HG02798 (cell line): Measurements from ENCODE around the gene IQGAP2.
"Not testable (repeated sequence)": the region's sequence is repeated elsewhere in the genome, so short reads cannot be mapped to it uniquely, and the experiment has no call there.

ENCODE experiments used
- ATAC-seq: cut with Tn5 transposase; IDR thresholded peaks from one replicate; pipeline ENCODE4 v1.9.1; 2021; ENCODE audit warnings: mild to moderate bottlenecking; ENCODE audit not compliant: unreplicated experiment, poor library complexity

The IQGAP2 gene

DNA sequence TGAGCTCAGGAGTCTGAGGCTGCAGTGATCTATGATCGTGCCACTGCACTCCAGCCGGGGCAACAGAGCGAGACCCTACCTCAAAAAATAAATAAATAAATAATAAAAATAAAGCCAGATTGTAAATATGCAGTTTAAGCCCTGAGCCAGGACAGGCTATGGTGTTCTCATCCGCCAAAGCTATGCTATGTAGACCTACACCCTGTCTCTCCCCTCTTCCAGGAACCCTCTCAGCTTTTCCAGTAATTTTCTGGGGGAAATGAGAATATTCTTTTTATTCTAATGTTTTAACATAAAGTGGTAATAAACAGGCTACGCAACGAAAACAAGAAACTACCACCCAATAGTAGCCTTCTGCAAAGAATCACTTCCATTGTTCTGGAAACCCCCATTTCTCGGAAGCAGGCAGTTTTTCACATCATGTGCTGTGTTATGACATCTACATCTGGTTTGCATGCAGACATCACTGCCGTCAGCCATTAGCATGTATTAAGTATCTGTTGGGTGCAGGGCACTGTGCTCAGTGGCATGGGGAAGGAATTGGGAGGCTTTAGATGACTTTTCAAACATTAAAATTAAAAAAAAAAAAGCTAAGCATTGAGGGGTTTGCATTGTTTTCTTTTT lies 274.9 kb downstream of the IQGAP2 start:
- no peak for ATAC-seq

- no peak for ATAC-seq
Measured at GRCh38 chr5:76679231-76679630, 276.1 kb downstream of the IQGAP2 start.

- ATAC-seq, result not testable (repeated sequence)
Measured at GRCh38 chr5:76680826-76681225, 277.7 kb downstream of the IQGAP2 start.

DNA sequence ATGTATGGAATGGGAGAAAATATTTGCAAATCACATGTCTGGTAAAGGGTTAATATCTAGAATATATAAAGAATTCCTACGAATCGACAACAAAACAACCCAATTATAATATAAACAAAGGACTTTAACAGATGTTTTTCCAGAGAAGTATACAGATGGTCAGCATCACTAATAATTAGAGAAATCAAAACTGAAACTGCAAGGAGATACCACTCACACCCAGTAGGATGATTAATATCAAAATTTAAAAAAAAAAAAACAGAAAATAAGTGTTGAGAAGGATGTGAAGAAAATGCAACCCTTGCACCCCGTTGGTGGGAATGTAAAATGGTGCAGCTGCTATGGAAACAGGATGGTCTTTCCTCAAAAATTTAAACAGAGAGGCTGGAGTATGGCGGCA lies 278.2 kb downstream of the IQGAP2 start:
- ATAC-seq, result no peak

DNA sequence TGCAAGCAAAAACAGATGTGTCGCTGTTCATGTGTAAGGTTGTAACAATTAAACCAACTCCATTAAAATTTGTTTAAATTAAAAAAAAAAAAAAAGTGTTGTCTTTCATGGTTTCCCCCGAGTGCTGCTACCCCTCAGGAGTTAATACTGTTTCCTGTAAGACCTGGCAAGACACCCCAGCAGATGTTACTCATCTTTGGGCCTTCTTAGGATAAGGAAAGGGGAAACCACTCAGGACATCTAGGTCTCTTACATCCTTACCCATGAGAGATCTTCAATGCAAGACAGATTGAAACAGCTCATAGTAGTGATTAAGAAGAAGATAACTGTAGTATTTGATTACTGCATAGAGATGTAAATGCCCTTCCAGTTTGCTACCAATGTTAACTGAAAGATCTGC lies 279.3 kb downstream of the IQGAP2 start:
- no peak for ATAC-seq

- no peak for ATAC-seq
Measured at GRCh38 chr5:76683816-76684731, 281.0 kb downstream of the IQGAP2 start.

DNA sequence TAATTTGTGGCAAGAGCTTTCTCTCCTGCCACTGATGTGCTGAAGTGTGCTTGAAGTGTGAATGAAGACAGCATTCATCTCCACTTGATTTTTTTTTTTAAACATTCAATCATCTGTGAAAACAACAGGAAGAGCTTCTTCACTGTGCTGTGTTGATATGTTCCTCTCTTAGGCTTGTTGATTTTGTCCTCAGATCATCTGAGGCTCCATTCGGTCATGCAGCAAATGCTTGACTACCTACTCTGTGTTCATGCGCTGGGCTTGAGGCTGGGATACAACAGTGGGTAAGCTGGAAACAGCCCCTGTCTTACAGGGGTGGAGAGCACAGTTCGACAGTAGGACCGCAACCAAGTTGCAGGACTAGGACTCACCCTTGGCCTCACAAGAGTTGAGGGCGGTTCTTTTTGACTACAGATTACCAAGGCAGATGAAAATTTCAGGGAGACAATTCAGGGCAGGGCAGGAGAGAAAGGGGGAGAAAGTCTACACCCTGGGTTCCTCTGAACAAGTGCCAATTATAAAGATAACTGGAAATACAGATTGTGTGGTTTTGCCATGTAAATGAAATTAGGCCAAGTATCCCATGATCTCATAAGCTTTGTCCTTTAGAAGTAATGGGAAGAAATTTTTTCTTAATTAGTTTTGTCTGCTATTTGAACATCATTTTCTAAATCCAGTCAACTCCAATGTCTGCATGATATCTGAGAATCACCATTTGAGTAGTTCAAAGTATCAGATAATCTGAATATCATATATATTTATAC lies 281.9 kb downstream of the IQGAP2 start:
- ATAC-seq, result no peak

- ATAC-seq, result no peak
Measured at GRCh38 chr5:76685704-76686103, 282.6 kb downstream of the IQGAP2 start.

DNA sequence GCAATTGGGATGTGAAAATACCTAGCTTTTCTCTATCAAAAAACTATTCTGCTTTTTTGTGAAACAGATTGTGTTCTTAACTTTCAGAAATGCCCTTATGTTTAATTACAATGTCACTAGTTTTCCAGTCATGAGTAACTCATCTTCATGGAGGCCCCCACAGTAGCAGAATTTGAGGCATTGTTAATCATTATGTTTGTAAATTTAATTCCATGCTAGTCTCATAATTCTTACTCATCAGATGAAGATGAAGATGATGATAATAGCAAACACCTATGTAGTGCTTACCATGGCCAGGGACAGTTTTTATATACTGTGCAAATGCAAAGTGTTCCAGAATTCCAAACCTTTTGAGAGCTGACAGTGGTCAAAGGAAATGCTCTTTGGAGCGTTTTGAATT lies 285.1 kb downstream of the IQGAP2 start:
- ATAC-seq, result no peak

- no peak for ATAC-seq
Measured at GRCh38 chr5:76688836-76689235, 285.8 kb downstream of the IQGAP2 start.

DNA sequence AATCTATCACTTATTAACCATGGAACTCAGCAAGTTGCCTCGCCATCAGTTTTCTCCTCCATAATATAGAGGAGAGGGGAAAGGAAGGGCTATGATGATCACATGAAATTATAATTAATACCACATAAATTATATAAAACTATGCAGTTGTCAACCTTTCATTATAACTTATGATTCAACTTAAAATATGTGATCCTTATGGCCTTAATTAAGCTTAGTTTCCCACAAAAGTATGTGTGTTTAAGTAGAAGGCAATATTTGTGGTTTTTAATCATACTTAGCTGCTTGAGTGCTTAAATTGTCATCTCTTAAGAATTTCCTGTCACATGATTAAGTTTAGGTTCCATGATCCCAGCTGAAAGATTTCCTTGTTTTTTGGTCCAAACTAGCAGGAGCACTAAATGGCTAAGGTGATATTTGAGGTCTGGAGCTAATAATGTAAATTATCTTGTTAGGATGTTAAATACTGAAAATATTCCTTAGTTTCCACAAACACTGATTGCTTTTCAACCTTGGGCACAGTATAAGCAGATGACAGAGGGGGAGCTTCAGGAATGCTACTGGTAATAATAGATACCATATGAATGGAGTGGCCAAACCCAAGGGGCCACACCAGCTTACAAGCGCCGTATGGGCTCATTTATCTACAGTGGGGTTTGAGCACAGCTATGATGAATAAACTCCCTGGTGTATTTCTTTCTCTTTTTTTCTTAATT lies 286.4 kb downstream of the IQGAP2 start:
- no peak for ATAC-seq

GRCh38 chr5:76690037-76690679 lies 287.1 kb downstream of the IQGAP2 start:
- ATAC-seq, result no peak

GRCh38 chr5:76690704-76691466 lies 287.8 kb downstream of the IQGAP2 start:
- ATAC-seq, result no peak

- no peak for ATAC-seq
Measured at GRCh38 chr5:76691467-76692273, 288.6 kb downstream of the IQGAP2 start.

DNA sequence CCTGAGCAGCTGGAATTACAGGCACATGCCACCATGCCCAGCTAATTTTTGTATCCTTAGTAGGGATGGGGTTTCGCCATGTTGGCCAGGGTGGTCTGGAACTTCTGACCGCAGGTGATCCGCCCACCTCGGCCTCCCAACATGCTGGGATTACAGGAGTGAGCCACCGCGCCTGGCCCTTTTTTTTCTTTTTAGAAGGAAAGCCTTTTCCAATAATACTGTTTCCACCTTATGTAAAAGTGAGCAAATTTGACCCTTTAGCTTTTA lies 289.1 kb downstream of the IQGAP2 start:
- ATAC-seq, result no peak

- no peak for ATAC-seq
Measured at GRCh38 chr5:76692651-76693050, 289.6 kb downstream of the IQGAP2 start.

GRCh38 chr5:76693141-76693540 lies 290.1 kb downstream of the IQGAP2 start:
- no peak for ATAC-seq

DNA sequence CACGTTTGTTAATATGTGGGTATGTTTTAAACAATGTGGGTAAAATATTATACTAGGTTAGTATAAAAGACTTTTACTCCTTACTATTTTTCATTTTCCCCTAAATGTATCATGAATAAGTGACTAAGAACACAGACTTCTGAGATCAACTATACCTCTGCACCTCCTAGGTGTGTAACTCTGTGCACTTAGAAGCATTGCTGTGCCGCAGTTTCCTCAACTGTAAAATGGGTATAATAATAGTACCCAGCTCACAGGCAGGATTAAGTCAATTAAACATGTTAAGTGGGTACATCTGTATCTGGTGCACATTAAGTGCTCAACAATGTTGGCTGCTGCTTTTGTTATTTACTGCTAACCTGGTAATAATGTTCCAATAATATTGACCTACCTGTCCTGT lies 291.2 kb downstream of the IQGAP2 start:
- ATAC-seq, result no peak

DNA sequence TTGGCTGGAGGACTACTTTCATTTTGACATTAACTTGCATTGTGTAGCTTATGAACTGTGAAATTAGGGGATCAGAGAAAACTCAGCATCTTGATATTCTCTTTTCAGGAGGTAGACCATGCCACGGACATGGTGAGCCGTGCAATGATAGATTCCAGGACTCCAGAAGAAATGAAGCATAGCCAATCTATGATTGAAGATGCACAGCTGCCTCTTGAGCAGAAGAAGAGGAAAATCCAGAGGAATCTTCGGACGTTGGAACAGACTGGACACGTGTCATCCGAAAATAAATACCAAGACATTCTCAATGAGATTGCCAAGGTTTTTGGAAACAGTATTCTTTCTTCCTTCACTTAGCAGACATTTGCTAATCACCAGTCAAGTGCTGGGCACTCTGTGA lies 292.3 kb downstream of the IQGAP2 start:
- ATAC-seq, result no peak
